HepG2 (cell line): ENCODE results near the gene PAQR7. TPM values are rescaled to one million over a fixed set of nuclear protein-coding genes. Genes with fewer than 3 reads are reported as not detected.
A peak's percentile ranks its signal among the peaks of the same experiment; 100 is the strongest.

Experiments
- CBFB ChIP-seq: sonication (generic); formaldehyde crosslinking; IDR thresholded peaks from 2 replicates; pipeline ENCODE4 v1.4.0; 2020; ENCODE audit warnings: missing genetic modification reagents
- CC2D1A ChIP-seq: sonication (generic); formaldehyde crosslinking; IDR thresholded peaks from 2 replicates; pipeline ENCODE4 v1.8.1; 2023; ENCODE audit warnings: mild to moderate bottlenecking, missing genetic modification reagents
- ELF4 ChIP-seq: sonication (generic); formaldehyde crosslinking; IDR thresholded peaks from 2 replicates; pipeline ENCODE4 v1.5.0; 2020; ENCODE audit warnings: missing genetic modification reagents, mild to moderate bottlenecking, moderate library complexity, borderline replicate concordance
- HMG20A ChIP-seq: IDR thresholded peaks from 2 replicates; pipeline ENCODE4 v1.6.1; 2016; ENCODE audit warnings: borderline replicate concordance
- HNF1B ChIP-seq: sonication (generic); formaldehyde crosslinking; IDR thresholded peaks from 2 replicates; pipeline ENCODE4 v1.5.1; 2020; ENCODE audit warnings: mild to moderate bottlenecking, moderate library complexity, missing genetic modification reagents
- KLF16 ChIP-seq, 2 experiments: sonication (generic) in 1 of 2; formaldehyde crosslinking in 1 of 2; IDR thresholded peaks; 2 replicates each; pipeline versions ENCODE4 v1.6.1 to v1.8.0; 2016 to 2023; ENCODE audit warnings: missing genetic modification reagents in 2 of 2, missing compliant biosample characterization in 1 of 2
- KLF9 ChIP-seq: IDR thresholded peaks from 2 replicates; pipeline ENCODE4 v1.6.1; 2016; ENCODE audit warnings: low read depth
- MAF1 ChIP-seq: sonication (generic); formaldehyde crosslinking; IDR thresholded peaks from 2 replicates; pipeline ENCODE4 v1.5.0; 2020; ENCODE audit warnings: missing genetic modification reagents, borderline replicate concordance
- PHF8 ChIP-seq: sonication (generic); formaldehyde crosslinking; IDR thresholded peaks from 2 replicates; pipeline ENCODE4 v1.5.0; 2020; ENCODE audit warnings: missing genetic modification reagents
- PITX1 ChIP-seq: sonication (generic); formaldehyde crosslinking; IDR thresholded peaks from 2 replicates; pipeline ENCODE4 v1.5.1; 2020; ENCODE audit warnings: mild to moderate bottlenecking, missing genetic modification reagents
- RCOR2 ChIP-seq: IDR thresholded peaks from 2 replicates; pipeline ENCODE4 v1.6.1; 2016; ENCODE audit warnings: missing biosample characterization, missing genetic modification reagents
- SAP130 ChIP-seq: IDR thresholded peaks from 2 replicates; pipeline ENCODE4 v1.6.1; 2016; ENCODE audit warnings: low read depth
- SMAD9 ChIP-seq: sonication (generic); formaldehyde crosslinking; IDR thresholded peaks from 2 replicates; pipeline ENCODE4 v1.5.1; 2020; ENCODE audit warnings: mild to moderate bottlenecking, missing genetic modification reagents
- TFDP1 ChIP-seq: IDR thresholded peaks from 2 replicates; pipeline ENCODE4 v1.6.1; 2016; ENCODE audit warnings: missing compliant biosample characterization, missing genetic modification reagents, borderline replicate concordance
- ZC3H13 ChIP-seq: sonication (generic); formaldehyde crosslinking; IDR thresholded peaks from 2 replicates; pipeline ENCODE4 v1.8.1; 2023; ENCODE audit warnings: mild to moderate bottlenecking, missing genetic modification reagents, moderate library complexity
- ZNF224 ChIP-seq: sonication (generic); formaldehyde crosslinking; IDR thresholded peaks from 2 replicates; pipeline ENCODE4 v1.5.0; 2020; ENCODE audit warnings: mild to moderate bottlenecking, missing genetic modification reagents
- ZNF292 ChIP-seq: sonication (generic); formaldehyde crosslinking; IDR thresholded peaks from 2 replicates; pipeline ENCODE4 v1.8.1; 2022; ENCODE audit warnings: mild to moderate bottlenecking, low read depth, missing genetic modification reagents, borderline replicate concordance
- ZNF556 ChIP-seq: sonication (generic); formaldehyde crosslinking; IDR thresholded peaks from 2 replicates; pipeline ENCODE4 v1.4.0; 2020; ENCODE audit warnings: mild to moderate bottlenecking, missing genetic modification reagents, borderline replicate concordance
- ZNF678 ChIP-seq: sonication (generic); formaldehyde crosslinking; IDR thresholded peaks from 2 replicates; pipeline ENCODE4 v1.4.0; 2020; ENCODE audit warnings: mild to moderate bottlenecking, missing genetic modification reagents
- ZNF704 ChIP-seq: sonication (generic); formaldehyde crosslinking; IDR thresholded peaks from 2 replicates; pipeline ENCODE4 v1.8.1; 2023; ENCODE audit warnings: mild to moderate bottlenecking, inconsistent platforms, moderate library complexity, missing genetic modification reagents, borderline replicate concordance
- ZNF772 ChIP-seq: sonication (generic); formaldehyde crosslinking; IDR thresholded peaks from 2 replicates; pipeline ENCODE4 v1.5.0; 2020; ENCODE audit warnings: mild to moderate bottlenecking, missing genetic modification reagents
- polyA plus RNA-seq, 8 experiments: library from polyadenylated mRNA; depleted of rRNA in 3 of 8; stranded (reverse) in 7 of 8; unstranded in 1 of 8; fragments of >200 nt; fragmentation: Illumina TruSeq in 4 of 8; extraction: Trizol in 4 of 8; gene quantifications; 2 replicates each; pipeline versions ENCODE4 v1.2.1 to v1.2.3, GENCODE V29; 2011 to 2016; ENCODE audit warnings: low read depth in 4 of 8, missing spikeins in 1 of 8, mixed read lengths in 1 of 8; ENCODE audit not compliant: insufficient read depth in 1 of 8
- total RNA-seq, 5 experiments: library from RNA; depleted of rRNA; stranded (reverse); fragments of >200 nt; fragmentation: Illumina TruSeq; extraction: Trizol; gene quantifications; 2 replicates each; pipeline ENCODE4 v1.2.3, GENCODE V29; 2016; ENCODE audit warnings: low read depth in 1 of 5
- TF ChIP-seq, protein P1 (sequence below): sonication (generic); formaldehyde crosslinking; IDR thresholded peaks from 2 replicates; pipeline ENCODE4 v1.4.0; 2020; ENCODE audit warnings: mild to moderate bottlenecking, missing genetic modification reagents
- TF ChIP-seq, protein P2 (sequence below): conservative IDR thresholded peaks from 2 replicates; pipeline ENCODE4 v1.6.1; 2018; ENCODE audit warnings: missing genetic modification reagents

PAQR7 gene
- total and polyA plus RNA-seq, 2 of the 13 experiments (the other 11 are each of a cell fraction or from before 2014, with no cell fraction given) = 13.2 to 16.6 TPM

DNA sequence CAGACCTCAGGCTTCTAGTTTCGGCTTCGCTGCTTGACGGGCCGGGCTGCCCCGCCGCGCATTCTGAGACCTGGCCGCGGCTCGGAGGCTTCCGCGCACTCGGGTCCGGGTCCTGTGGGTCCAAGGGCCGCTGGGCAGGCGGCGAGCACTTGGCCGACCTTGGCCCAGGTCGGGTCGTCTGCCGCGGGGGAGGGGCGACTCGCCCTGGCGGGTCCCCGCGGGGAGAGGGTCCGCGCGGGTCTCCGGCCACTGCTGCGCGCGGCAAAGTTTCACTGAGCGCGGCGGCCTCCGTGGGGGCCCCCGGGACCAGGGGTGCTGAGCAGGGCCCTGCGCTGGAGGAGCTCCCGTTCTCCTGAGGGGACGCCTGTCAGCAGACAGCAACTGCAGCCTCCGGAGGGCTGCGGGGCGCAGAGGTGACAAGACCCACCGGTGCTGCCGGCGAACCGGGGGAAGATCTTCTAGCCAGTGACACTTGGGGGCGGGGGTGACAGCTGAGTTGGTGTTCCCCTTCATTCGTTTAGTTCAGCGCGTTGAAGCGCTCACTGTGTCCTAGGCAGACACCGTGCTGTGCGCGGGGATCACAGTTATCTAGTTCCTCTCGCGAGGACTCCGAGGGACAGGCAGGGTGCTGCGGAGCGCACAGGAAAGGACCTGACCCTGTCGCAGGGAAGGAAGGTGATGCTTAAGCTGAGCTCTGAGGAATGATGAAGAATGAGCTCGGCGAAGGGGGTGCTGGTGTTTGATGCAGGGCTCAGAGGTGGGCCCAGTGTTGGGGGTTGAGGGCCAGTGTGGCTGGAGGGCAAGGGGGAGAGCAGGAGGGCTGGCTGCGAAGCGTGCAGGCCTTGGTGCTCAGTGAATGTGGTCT lies 55.0 kb downstream of the PAQR7 start (continued):
- no peak for TF ChIP-seq KLF16 (CRISPR knock-in tag; IDR thresholded peaks at IDR 0.05)
- TF ChIP-seq SAP130 = peak; percentile 60
- TF ChIP-seq ZNF772 = peak; percentile 73; the same call in 1 of the 2 replicates
- TF ChIP-seq RCOR2 (CRISPR knock-in tag) = no peak
- TF ChIP-seq CC2D1A (CRISPR knock-in tag) = no peak
- 0 out of 2 replicates have a peak, but pooled peaks have one; percentile 40 for TF ChIP-seq HNF1B
- TF ChIP-seq PHF8 (CRISPR knock-in tag) = peak; percentile 57; the same call in 1 of the 2 replicates
- no peak for TF ChIP-seq ZNF704
- TF ChIP-seq, protein P1, sequence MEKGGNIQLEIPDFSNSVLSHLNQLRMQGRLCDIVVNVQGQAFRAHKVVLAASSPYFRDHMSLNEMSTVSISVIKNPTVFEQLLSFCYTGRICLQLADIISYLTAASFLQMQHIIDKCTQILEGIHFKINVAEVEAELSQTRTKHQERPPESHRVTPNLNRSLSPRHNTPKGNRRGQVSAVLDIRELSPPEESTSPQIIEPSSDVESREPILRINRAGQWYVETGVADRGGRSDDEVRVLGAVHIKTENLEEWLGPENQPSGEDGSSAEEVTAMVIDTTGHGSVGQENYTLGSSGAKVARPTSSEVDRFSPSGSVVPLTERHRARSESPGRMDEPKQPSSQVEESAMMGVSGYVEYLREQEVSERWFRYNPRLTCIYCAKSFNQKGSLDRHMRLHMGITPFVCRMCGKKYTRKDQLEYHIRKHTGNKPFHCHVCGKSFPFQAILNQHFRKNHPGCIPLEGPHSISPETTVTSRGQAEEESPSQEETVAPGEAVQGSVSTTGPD (CRISPR knock-in tag) = no peak
- no peak for TF ChIP-seq KLF9 (CRISPR knock-in tag)
- peak; percentile 62 for TF ChIP-seq ZNF556 (CRISPR knock-in tag)
- TF ChIP-seq ZNF224 = peak; percentile 78; the same call in 1 of the 2 replicates
- 0 out of 2 replicates have a peak, but pooled peaks have one; percentile 12 for TF ChIP-seq ZC3H13 (CRISPR knock-in tag)
- TF ChIP-seq CBFB (CRISPR knock-in tag) = no peak
- peak; percentile 43; the same call in 1 of the 2 replicates for TF ChIP-seq TFDP1 (CRISPR knock-in tag)
- TF ChIP-seq MAF1 (CRISPR knock-in tag) = no peak
- TF ChIP-seq SMAD9 (CRISPR knock-in tag) = no peak
- 0 out of 2 replicates have a peak, but pooled peaks have one; percentile 6 for TF ChIP-seq ELF4 (CRISPR knock-in tag)
- TF ChIP-seq HMG20A = no peak
- TF ChIP-seq ZNF292 = 0 out of 2 replicates have a peak, but pooled peaks have one; percentile 20
- TF ChIP-seq, protein P2, sequence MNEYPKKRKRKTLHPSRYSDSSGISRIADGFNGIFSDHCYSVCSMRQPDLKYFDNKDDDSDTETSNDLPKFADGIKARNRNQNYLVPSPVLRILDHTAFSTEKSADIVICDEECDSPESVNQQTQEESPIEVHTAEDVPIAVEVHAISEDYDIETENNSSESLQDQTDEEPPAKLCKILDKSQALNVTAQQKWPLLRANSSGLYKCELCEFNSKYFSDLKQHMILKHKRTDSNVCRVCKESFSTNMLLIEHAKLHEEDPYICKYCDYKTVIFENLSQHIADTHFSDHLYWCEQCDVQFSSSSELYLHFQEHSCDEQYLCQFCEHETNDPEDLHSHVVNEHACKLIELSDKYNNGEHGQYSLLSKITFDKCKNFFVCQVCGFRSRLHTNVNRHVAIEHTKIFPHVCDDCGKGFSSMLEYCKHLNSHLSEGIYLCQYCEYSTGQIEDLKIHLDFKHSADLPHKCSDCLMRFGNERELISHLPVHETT (CRISPR knock-in tag) = no peak
- TF ChIP-seq PITX1 = 0 out of 2 replicates have a peak, but pooled peaks have one; percentile 31
- 0 out of 2 replicates have a peak, but pooled peaks have one; percentile 18 for TF ChIP-seq ZNF678
